Measurements from ENCODE around the gene KDM6A.
"Not testable (repeated sequence)": the region's sequence is repeated elsewhere in the genome, so short reads cannot be mapped to it uniquely, and the experiment has no call there.

KDM6A gene

GRCh38 chrX:45083314-45083713 lies 210.3 kb downstream of the KDM6A start:
- no peak for DNase-seq (ENCODE audit: low spot score)

GRCh38 chrX:45110494-45110893 lies 237.5 kb downstream of the KDM6A start:
- DNase-seq (ENCODE audit: low spot score) = no peak

GRCh38 chrX:45126158-45126557 lies 253.2 kb downstream of the KDM6A start:
- no peak for DNase-seq (ENCODE audit: low spot score)

GRCh38 chrX:45128896-45129454 lies 256.0 kb downstream of the KDM6A start:
- no peak for DNase-seq (ENCODE audit: low spot score)

GRCh38 chrX:45133465-45133864 lies 260.5 kb downstream of the KDM6A start:
- DNase-seq (ENCODE audit: low spot score) = no peak

- no peak for DNase-seq (ENCODE audit: low spot score)
These were observed 261.3 kb downstream of the KDM6A start for GRCh38 chrX:45134315-45134731.

GRCh38 chrX:45134775-45135174 lies 261.8 kb downstream of the KDM6A start:
- DNase-seq (ENCODE audit: low spot score) = no peak

GRCh38 chrX:45135391-45136075 lies 262.5 kb downstream of the KDM6A start:
- DNase-seq (ENCODE audit: low spot score) = not testable (repeated sequence)

GRCh38 chrX:45137531-45137930 lies 264.5 kb downstream of the KDM6A start:
- DNase-seq (ENCODE audit: low spot score) = no peak

GRCh38 chrX:45138525-45138924 lies 265.5 kb downstream of the KDM6A start:
- no peak for DNase-seq (ENCODE audit: low spot score)

- DNase-seq (ENCODE audit: low spot score) = no peak
These were observed 267.8 kb downstream of the KDM6A start for GRCh38 chrX:45140812-45141211.

GRCh38 chrX:45142185-45142584 lies 269.2 kb downstream of the KDM6A start:
- no peak for DNase-seq (ENCODE audit: low spot score)

GRCh38 chrX:45143455-45143854 lies 270.5 kb downstream of the KDM6A start:
- DNase-seq (ENCODE audit: low spot score) = no peak

- DNase-seq (ENCODE audit: low spot score) = no peak
These were observed 272.7 kb downstream of the KDM6A start for GRCh38 chrX:45145492-45146215.

- DNase-seq (ENCODE audit: low spot score) = no peak
These were observed 277.8 kb downstream of the KDM6A start for GRCh38 chrX:45150821-45151220.

- DNase-seq (ENCODE audit: low spot score) = no peak
These were observed 281.0 kb downstream of the KDM6A start for GRCh38 chrX:45154033-45154360.

- DNase-seq (ENCODE audit: low spot score) = no peak
These were observed 281.5 kb downstream of the KDM6A start for GRCh38 chrX:45154462-45154861.

GRCh38 chrX:45157647-45158046 lies 284.7 kb downstream of the KDM6A start:
- DNase-seq (ENCODE audit: low spot score) = no peak

Measured in hepatic stellate cell (primary cell).